OCI-LY7 (cell line): ENCODE measurements around the gene NCEH1. TPM values are rescaled to one million over a fixed set of nuclear protein-coding genes. Genes with fewer than 3 reads are reported as not detected.

Experiments used
- BruUV-seq: library from RNA; stranded (reverse); fragments of 400-500 nt; replicated peaks from 2 replicates; lab custom pipeline; 2021; lab: Mats Ljungman, UMichigan
- CTCF ChIA-PET: fragments of 300-600 bp; sonication (Branson Sonifier 250); formaldehyde crosslinking; loops from one replicate; lab custom pipeline; 2022; ENCODE audit warnings: antibody characterized with exemption; ENCODE audit not compliant: unreplicated experiment; lab: Charles Lee
- POLR2A ChIA-PET: fragments of 300-600 bp; sonication (Branson Sonifier 250); formaldehyde crosslinking; loops from one replicate; lab custom pipeline; 2022; ENCODE audit warnings: antibody characterized with exemption; lab: Charles Lee
- DNase-seq: peaks from one replicate; pipeline ENCODE4 v3.0.0-alpha.2; 2015; ENCODE audit warnings: low spot score
- H2AFZ ChIP-seq: fragments of 200-600 bp; sonication (generic), shearing (Covaris generic); 2 replicates; pipeline ENCODE4 v1.6.1; 2014; ENCODE audit warnings: mild to moderate bottlenecking, antibody characterized with exemption, low read length, moderate library complexity
- H3K27ac ChIP-seq: fragments of 200-600 bp; sonication (generic); 2 replicates; pipeline ENCODE4 v1.5.1; 2014; ENCODE audit warnings: mixed run types, low read depth, mild to moderate bottlenecking, moderate library complexity, low read length, inconsistent platforms; ENCODE audit not compliant: poor library complexity, severe bottlenecking
- H3K36me3 ChIP-seq: fragments of 200-600 bp; sonication (generic); 2 replicates; pipeline ENCODE4 v1.6.1; 2014; ENCODE audit warnings: mild to moderate bottlenecking, antibody characterized with exemption, low read length, moderate library complexity, mixed read lengths; ENCODE audit not compliant: insufficient read depth
- H3K4me1 ChIP-seq: fragments of 200-600 bp; sonication (generic); 2 replicates; pipeline ENCODE4 v1.5.1; 2014; ENCODE audit warnings: mild to moderate bottlenecking, low read length; ENCODE audit not compliant: insufficient read depth, poor library complexity, severe bottlenecking
- H3K4me2 ChIP-seq: fragments of 200-600 bp; sonication (generic); 2 replicates; pipeline ENCODE4 v1.6.1; 2014; ENCODE audit warnings: mild to moderate bottlenecking, low read length
- H3K4me3 ChIP-seq: fragments of 200-600 bp; sonication (generic); 2 replicates; pipeline ENCODE4 v1.5.1; 2014; ENCODE audit warnings: mild to moderate bottlenecking, low read depth, low read length; ENCODE audit not compliant: poor library complexity, severe bottlenecking
- H3K79me2 ChIP-seq: fragments of 200-600 bp; sonication (generic); 2 replicates; pipeline ENCODE4 v1.6.1; 2016; ENCODE audit warnings: low read depth, mild to moderate bottlenecking, low read length, moderate library complexity, mixed read lengths; ENCODE audit not compliant: insufficient read depth
- H3K9me2 ChIP-seq: fragments of 200-600 bp; sonication (generic); 2 replicates; pipeline ENCODE4 v1.6.1; 2016; ENCODE audit warnings: mild to moderate bottlenecking, low read length, mixed read lengths; ENCODE audit not compliant: insufficient read depth
- H3K9me3 ChIP-seq: fragments of 200-600 bp; sonication (generic); 2 replicates; pipeline ENCODE4 v1.6.1; 2014; ENCODE audit warnings: mild to moderate bottlenecking, mixed run types, low read length, mixed read lengths
- H4K20me1 ChIP-seq: fragments of 200-600 bp; sonication (generic); 2 replicates; pipeline ENCODE4 v1.6.1; 2014; ENCODE audit warnings: mild to moderate bottlenecking, antibody characterized with exemption, low read length, moderate library complexity, mixed read lengths; ENCODE audit not compliant: insufficient read depth
- CTCF ChIP-seq: fragments of 200-600 bp; sonication (generic); conservative IDR thresholded peaks from 2 replicates; pipeline ENCODE4 v1.5.1; 2014; ENCODE audit warnings: mild to moderate bottlenecking, antibody characterized with exemption, low read length, moderate library complexity, mixed read lengths
- EZH2phosphoT487 ChIP-seq: fragments of 200-600 bp; sonication (generic); IDR thresholded peaks from 2 replicates; pipeline ENCODE4 v1.6.1; 2018; ENCODE audit warnings: low read depth, borderline replicate concordance, mild to moderate bottlenecking, mixed run types, antibody characterized with exemption, low read length, moderate library complexity, mixed read lengths
- intact Hi-C: fragments of 100-400 bp; cut with micrococcal nuclease; formaldehyde crosslinking; loops from one replicate; pipeline ENCODE4 v1.10.0; 2022; ENCODE audit not compliant: unreplicated experiment
- total RNA-seq, 2 experiments: library from RNA; depleted of rRNA in 1 of 2; stranded (reverse); fragments of >200 nt in 1 of 2; shearing (Covaris generic) in 1 of 2; gene quantifications; 2 replicates each; pipeline ENCODE4 v1.2.3, GENCODE V29; 2014 to 2022

The NCEH1 gene
- total RNA-seq, 2 experiments from 2014 or later: 2.7 to 8.2 TPM

DNA sequence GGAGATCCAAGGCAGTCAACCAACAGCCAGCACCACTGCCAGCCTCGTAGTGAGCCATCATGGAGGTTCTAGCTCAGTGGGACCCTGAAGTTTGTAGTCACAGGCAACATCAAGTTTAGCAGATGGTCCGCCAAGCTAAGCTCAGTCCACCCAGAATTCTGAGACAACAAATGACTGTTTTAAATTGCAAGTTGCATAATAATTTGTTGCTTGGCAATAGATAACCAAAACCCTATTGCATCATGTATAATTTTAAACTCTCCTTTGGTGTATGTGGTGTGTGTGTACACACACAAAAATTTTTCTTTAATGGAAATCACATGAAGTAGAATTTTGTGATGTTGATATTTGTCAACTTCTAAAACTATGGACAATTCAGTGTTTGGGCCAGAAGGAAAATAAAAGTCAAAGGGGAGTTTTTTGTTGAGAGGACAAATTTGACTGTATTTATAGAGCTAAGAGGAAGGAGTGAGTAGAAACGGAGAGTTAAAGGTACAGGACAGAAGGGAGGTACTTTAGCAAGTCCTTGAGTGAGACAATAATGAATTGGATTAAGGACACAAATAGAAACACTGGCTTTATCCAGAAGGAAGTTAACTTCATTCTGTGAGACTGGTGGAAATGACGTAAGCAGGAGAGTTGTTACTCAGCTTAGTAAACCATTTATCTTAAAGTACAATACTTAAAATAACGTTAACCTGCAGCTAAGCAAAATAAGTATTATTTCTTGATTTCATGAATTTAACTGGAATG is 83.6 kb downstream of the NCEH1 start:
- BruUV-seq: no TSS peak
- H3K36me3 ChIP-seq: no peaks in the 10 kb centered on the region
- POLR2A ChIA-PET: interaction anchor here (0.6 to 0.7 kb wide), 2 partner anchors 11 to 86 kb away, joined by 4 read pairs; no protein-coding TSS in a partner anchor
- no peaks in the 10 kb centered on the region for H3K9me3 ChIP-seq
- CTCF ChIA-PET: no interaction called here
- H2AFZ ChIP-seq: no peak overlapping the region
- H3K9me2 ChIP-seq: no peaks in the 10 kb centered on the region
- no peak overlapping the region for H3K4me3 ChIP-seq
- no peak overlapping the region for H3K27ac ChIP-seq
- no peaks in the 10 kb centered on the region for H4K20me1 ChIP-seq
- DNase-seq: no peak
- no peaks in the 10 kb centered on the region for H3K4me1 ChIP-seq
- intact Hi-C loops: no loop called here
- TF ChIP-seq CTCF (no peak), EZH2phosphoT487 (no peak)
- no peaks in the 10 kb centered on the region for H3K79me2 ChIP-seq
- H3K4me2 ChIP-seq: no peak overlapping the region

- H3K9me2 ChIP-seq: no peaks in the 10 kb centered on the region
- H3K4me3 ChIP-seq: no peak overlapping the region
- H2AFZ ChIP-seq: no peak overlapping the region
- CTCF ChIA-PET: no interaction called here
- no peaks in the 10 kb centered on the region for H3K36me3 ChIP-seq
- no peak for DNase-seq
- H3K9me3 ChIP-seq: no peaks in the 10 kb centered on the region
- no peak for TF ChIP-seq CTCF
- TF ChIP-seq EZH2phosphoT487: no peak
- H3K4me2 ChIP-seq: no peak overlapping the region
- POLR2A ChIA-PET: interaction anchor here (0.7 kb wide), 1 partner anchor 1706 kb away, joined by 5 read pairs; no protein-coding TSS in a partner anchor
- intact Hi-C loops: no loop called here
- no peaks in the 10 kb centered on the region for H3K79me2 ChIP-seq
- H3K4me1 ChIP-seq: no peaks in the 10 kb centered on the region
- no TSS peak for BruUV-seq
- H3K27ac ChIP-seq: no peak overlapping the region
- no peaks in the 10 kb centered on the region for H4K20me1 ChIP-seq
Measured at GRCh38 chr3:172626021-172626640, 84.7 kb downstream of the NCEH1 start.

DNA sequence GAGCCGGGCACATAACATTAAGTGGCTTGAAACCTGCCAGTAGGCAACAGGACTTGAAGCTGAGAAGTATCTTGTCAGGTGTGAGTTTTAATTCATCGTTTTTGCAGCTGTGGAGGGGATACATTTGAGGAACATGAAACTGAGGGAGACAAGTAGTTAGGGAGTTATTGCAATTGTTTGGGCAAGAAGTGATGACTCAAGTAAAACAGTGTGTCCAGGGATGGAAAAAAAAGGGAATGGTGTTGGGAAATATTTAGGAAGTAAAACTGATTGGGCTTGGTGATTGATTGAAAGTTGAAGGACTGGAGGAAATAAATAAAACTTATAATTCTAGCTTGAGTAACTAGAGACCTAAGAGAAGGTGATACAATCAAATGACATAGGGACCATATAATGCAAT is 85.5 kb downstream of the NCEH1 start:
- Histone ChIP-seq H3K79me2 (no peaks in the 10 kb centered on the region), H2AFZ (no peak overlapping the region), H3K4me1 (no peaks in the 10 kb centered on the region), H3K4me2 (no peak overlapping the region), H4K20me1 (no peaks in the 10 kb centered on the region), H3K27ac (no peak overlapping the region), H3K4me3 (no peak overlapping the region), H3K36me3 (no peaks in the 10 kb centered on the region), H3K9me2 (no peaks in the 10 kb centered on the region), H3K9me3 (no peaks in the 10 kb centered on the region)
- intact Hi-C loops: no loop called here
- CTCF ChIA-PET: no interaction called here
- POLR2A ChIA-PET: no interaction called here
- DNase-seq: no peak
- no peak for TF ChIP-seq EZH2phosphoT487
- TF ChIP-seq CTCF: no peak
- BruUV-seq: no TSS peak
